PC-9 (cell line): Measurements from ENCODE around the gene ADGRD1. TPM values are rescaled to one million over a fixed set of nuclear protein-coding genes. Genes with fewer than 3 reads are reported as not detected.

Source experiments
- BruUV-seq: library from RNA; stranded (reverse); fragments of 400-500 nt; replicated peaks from 2 replicates; lab custom pipeline; 2021; lab: Mats Ljungman, UMichigan
- CTCF ChIA-PET: fragments of 300-600 bp; sonication (Branson Sonifier 250); formaldehyde crosslinking; loops from one replicate; lab custom pipeline; 2022; ENCODE audit warnings: antibody characterized with exemption; lab: Charles Lee
- POLR2A ChIA-PET: fragments of 300-600 bp; sonication (Branson Sonifier 250); formaldehyde crosslinking; loops from one replicate; lab custom pipeline; 2022; ENCODE audit warnings: antibody characterized with exemption; ENCODE audit not compliant: unreplicated experiment; lab: Charles Lee
- DNase-seq, 2 experiments: peaks; one replicate each; pipeline versions ENCODE4 v3.0.0 to v3.0.0-alpha.2; 2015 to 2022; ENCODE audit warnings: mixed read lengths in 1 of 2
- H2AFZ ChIP-seq: fragments of 200-600 bp; sonication (generic); 2 replicates; pipeline ENCODE4 v1.8.1; 2017; ENCODE audit warnings: antibody characterized with exemption
- H3F3A ChIP-seq: fragments of 200-600 bp; sonication (generic); 2 replicates; pipeline ENCODE4 v1.8.1; 2017; ENCODE audit warnings: antibody characterized with exemption, mild to moderate bottlenecking, low read depth; ENCODE audit not compliant: insufficient read depth
- H3K27ac ChIP-seq: fragments of 200-600 bp; sonication (generic); 2 replicates; pipeline ENCODE4 v1.6.1; 2016; ENCODE audit warnings: mixed run types
- H3K27me3 ChIP-seq: fragments of 200-600 bp; sonication (generic); 2 replicates; pipeline ENCODE4 v1.6.1; 2016; ENCODE audit warnings: low read depth, mixed run types; ENCODE audit not compliant: insufficient read depth
- H3K36me3 ChIP-seq: fragments of 200-600 bp; sonication (generic); 2 replicates; pipeline ENCODE4 v1.6.1; 2016; ENCODE audit warnings: low read depth, mixed run types
- H3K4me1 ChIP-seq: fragments of 200-600 bp; sonication (generic); replicated peaks from 2 replicates; pipeline ENCODE4 v1.6.1; 2016; ENCODE audit warnings: mixed run types; ENCODE audit not compliant: insufficient read depth
- H3K4me2 ChIP-seq: fragments of 200-600 bp; sonication (generic); 2 replicates; pipeline ENCODE4 v1.6.1; 2017; ENCODE audit warnings: mixed run types
- H3K4me3 ChIP-seq: fragments of 200-600 bp; sonication (generic); 2 replicates; pipeline ENCODE4 v1.6.1; 2016; ENCODE audit warnings: mixed run types
- H3K79me2 ChIP-seq: fragments of 200-600 bp; sonication (generic); 2 replicates; pipeline ENCODE4 v1.6.1; 2017; ENCODE audit warnings: low read depth, mixed run types
- H3K9me2 ChIP-seq: fragments of 200-600 bp; sonication (generic); 2 replicates; pipeline ENCODE4 v1.8.1; 2017; ENCODE audit warnings: mild to moderate bottlenecking; ENCODE audit not compliant: insufficient read depth
- H3K9me3 ChIP-seq: fragments of 200-600 bp; sonication (generic); 2 replicates; pipeline ENCODE4 v1.8.1; 2016; ENCODE audit warnings: low read depth; ENCODE audit not compliant: insufficient read depth
- H4K20me1 ChIP-seq: fragments of 200-600 bp; sonication (generic); 2 replicates; pipeline ENCODE4 v1.8.1; 2017; ENCODE audit not compliant: insufficient read depth
- EZH2 ChIP-seq: fragments of 200-600 bp; sonication (generic); IDR thresholded peaks from 2 replicates; pipeline ENCODE4 v1.8.0; 2017; ENCODE audit warnings: antibody characterized with exemption, low read depth
- intact Hi-C: fragments of 100-400 bp; cut with micrococcal nuclease; formaldehyde crosslinking; loops from one replicate; pipeline ENCODE4 v1.10.0; 2022; ENCODE audit not compliant: unreplicated experiment
- total RNA-seq: library from RNA; stranded (reverse); gene quantifications from 2 replicates; pipeline ENCODE4 v1.2.3, GENCODE V29; 2021
- TF ChIP-seq, protein P1 (sequence below): fragments of 200-600 bp; sonication (generic); conservative IDR thresholded peaks from 2 replicates; pipeline ENCODE4 v1.6.1; 2017; ENCODE audit warnings: mixed run types, antibody characterized with exemption, mild to moderate bottlenecking, moderate library complexity

Gene ADGRD1
- total RNA-seq, 1 experiment from 2014 or later, result not detected

GRCh38 chr12:130951636-130952035, 2.1 kb upstream of the ADGRD1 start:
- Histone ChIP-seq H3K9me3 (no peaks in the 10 kb centered on the region), H3K27ac (no peak overlapping the region), H3K4me1 (no peaks in the 10 kb centered on the region), H3K4me3 (no peak overlapping the region), H4K20me1 (no peaks in the 10 kb centered on the region), H3K9me2 (no peaks in the 10 kb centered on the region), H3K79me2 (no peaks in the 10 kb centered on the region), H3F3A (peaks cover under 1% of the 10 kb centered on the region; the same call in 1 of the 2 replicates), H2AFZ (no peak overlapping the region), H3K4me2 (no peak overlapping the region), H3K36me3 (no peaks in the 10 kb centered on the region), H3K27me3 (peaks cover 93% of the 10 kb centered on the region)
- ChIA-PET CTCF (no interaction called here), POLR2A (no interaction called here)
- no peak for TF ChIP-seq EZH2
- TF ChIP-seq, protein P1, sequence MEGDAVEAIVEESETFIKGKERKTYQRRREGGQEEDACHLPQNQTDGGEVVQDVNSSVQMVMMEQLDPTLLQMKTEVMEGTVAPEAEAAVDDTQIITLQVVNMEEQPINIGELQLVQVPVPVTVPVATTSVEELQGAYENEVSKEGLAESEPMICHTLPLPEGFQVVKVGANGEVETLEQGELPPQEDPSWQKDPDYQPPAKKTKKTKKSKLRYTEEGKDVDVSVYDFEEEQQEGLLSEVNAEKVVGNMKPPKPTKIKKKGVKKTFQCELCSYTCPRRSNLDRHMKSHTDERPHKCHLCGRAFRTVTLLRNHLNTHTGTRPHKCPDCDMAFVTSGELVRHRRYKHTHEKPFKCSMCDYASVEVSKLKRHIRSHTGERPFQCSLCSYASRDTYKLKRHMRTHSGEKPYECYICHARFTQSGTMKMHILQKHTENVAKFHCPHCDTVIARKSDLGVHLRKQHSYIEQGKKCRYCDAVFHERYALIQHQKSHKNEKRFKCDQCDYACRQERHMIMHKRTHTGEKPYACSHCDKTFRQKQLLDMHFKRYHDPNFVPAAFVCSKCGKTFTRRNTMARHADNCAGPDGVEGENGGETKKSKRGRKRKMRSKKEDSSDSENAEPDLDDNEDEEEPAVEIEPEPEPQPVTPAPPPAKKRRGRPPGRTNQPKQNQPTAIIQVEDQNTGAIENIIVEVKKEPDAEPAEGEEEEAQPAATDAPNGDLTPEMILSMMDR, result no peak
- intact Hi-C loops, result no loop called here
- DNase-seq, result no peak
- BruUV-seq, result no TSS peak

GRCh38 chr12:130952171-130952954, 1.3 kb upstream of the ADGRD1 start:
- DNase-seq, result no peak
- H3K27me3 ChIP-seq, result peaks cover 88% of the 10 kb centered on the region
- peaks cover 7% of the 10 kb centered on the region for H3F3A ChIP-seq
- no peaks in the 10 kb centered on the region for H4K20me1 ChIP-seq
- H3K4me1 ChIP-seq, result no peaks in the 10 kb centered on the region
- ChIA-PET CTCF (no interaction called here), POLR2A (no interaction called here)
- no peaks in the 10 kb centered on the region for H3K79me2 ChIP-seq
- TF ChIP-seq, protein P1, result no peak
- no peak for TF ChIP-seq EZH2
- intact Hi-C loops, result no loop called here
- H3K36me3 ChIP-seq, result no peaks in the 10 kb centered on the region
- no peak overlapping the region for H3K27ac ChIP-seq
- no peak overlapping the region for H3K4me2 ChIP-seq
- H2AFZ ChIP-seq, result no peak overlapping the region
- no peaks in the 10 kb centered on the region for H3K9me3 ChIP-seq
- no TSS peak for BruUV-seq
- no peak overlapping the region for H3K4me3 ChIP-seq
- H3K9me2 ChIP-seq, result no peaks in the 10 kb centered on the region

DNA sequence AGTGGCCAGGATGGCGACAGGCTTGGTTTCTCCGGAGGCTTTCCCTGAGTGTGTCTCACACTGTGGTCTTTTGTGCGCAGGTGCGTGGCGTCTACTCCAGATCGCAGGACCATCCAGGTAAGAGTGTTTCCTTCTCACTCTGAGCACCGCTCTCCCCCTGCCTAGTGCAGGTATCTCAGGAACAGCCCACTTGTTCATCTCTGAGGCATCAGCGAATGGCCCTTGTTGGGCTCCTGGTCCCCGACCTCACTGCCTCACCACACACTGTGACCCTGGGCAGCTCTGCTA, 781 bp downstream of the ADGRD1 start:
- no peaks in the 10 kb centered on the region for H3K9me2 ChIP-seq
- H3K4me1 ChIP-seq, result no peaks in the 10 kb centered on the region
- CTCF ChIA-PET, result no interaction called here
- H3K36me3 ChIP-seq, result no peaks in the 10 kb centered on the region
- peaks cover 7% of the 10 kb centered on the region for H3F3A ChIP-seq
- intact Hi-C loops, result no loop called here
- POLR2A ChIA-PET, result no interaction called here
- no peaks in the 10 kb centered on the region for H3K9me3 ChIP-seq
- H3K4me2 ChIP-seq, result no peak overlapping the region
- DNase-seq, result no peak
- H2AFZ ChIP-seq, result no peak overlapping the region
- BruUV-seq, result no TSS peak
- no peaks in the 10 kb centered on the region for H4K20me1 ChIP-seq
- peaks cover 88% of the 10 kb centered on the region for H3K27me3 ChIP-seq
- H3K27ac ChIP-seq, result no peak overlapping the region
- H3K4me3 ChIP-seq, result no peak overlapping the region
- H3K79me2 ChIP-seq, result no peaks in the 10 kb centered on the region
- TF ChIP-seq, protein P1, result no peak
- no peak for TF ChIP-seq EZH2
